HG03196 (cell line): ENCODE results near the gene SLFN14.
"Not testable (repeated sequence)": the region's sequence is repeated elsewhere in the genome, so short reads cannot be mapped to it uniquely, and the experiment has no call there.

ENCODE experiments used
- ATAC-seq: cut with Tn5 transposase; IDR thresholded peaks from one replicate; pipeline ENCODE4 v1.9.1; 2021; ENCODE audit not compliant: unreplicated experiment

Gene SLFN14

GRCh38 chr17:35523296-35523695 is 37.3 kb downstream of the SLFN14 start:
- ATAC-seq = no peak

GRCh38 chr17:35521654-35522256 is 38.9 kb downstream of the SLFN14 start:
- not testable (repeated sequence) for ATAC-seq

DNA sequence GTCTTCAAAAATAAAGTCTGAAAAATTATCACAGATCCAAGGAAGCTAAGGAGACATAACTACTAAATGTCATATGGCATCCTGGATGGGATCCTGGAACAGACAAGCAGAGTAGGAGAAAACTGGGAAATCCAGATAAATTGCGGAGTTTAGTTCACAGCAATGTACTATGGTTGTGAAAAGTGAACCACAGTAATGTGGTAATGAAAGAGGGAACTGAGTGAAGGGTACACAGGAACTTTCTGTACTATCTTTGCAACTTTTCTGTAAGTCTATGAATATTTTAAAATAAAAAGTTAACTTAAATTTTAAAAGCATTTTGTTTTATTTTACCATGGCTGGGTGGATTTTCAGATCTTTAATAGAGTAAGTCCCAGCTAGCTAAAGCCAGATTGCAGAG is 39.5 kb downstream of the SLFN14 start:
- no peak for ATAC-seq

DNA sequence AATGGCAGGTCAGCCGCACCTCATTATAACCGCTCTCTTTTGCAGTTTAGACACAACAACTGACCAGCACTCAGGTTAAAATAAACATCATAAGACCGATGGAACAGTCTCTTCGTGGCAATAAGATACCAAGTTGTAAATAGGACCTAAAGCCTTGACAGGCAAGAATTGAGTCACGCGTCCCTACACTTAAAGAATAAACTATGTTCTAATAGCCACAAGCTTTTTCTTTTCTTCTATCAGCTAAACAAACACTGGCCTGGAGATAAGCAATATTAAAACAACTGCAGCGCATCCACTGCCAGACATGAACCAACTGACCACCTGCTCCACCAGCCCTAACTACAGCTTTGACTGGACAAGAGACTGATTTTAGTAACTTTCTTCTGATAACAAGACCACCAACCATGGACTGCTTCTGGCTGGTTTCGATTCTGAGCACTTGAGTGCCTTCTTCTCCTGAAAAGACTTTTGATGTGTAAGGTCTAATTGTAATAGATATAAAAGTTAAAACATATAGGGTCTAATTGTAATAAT is 40.6 kb downstream of the SLFN14 start:
- ATAC-seq = no peak

GRCh38 chr17:35519439-35519838 is 41.2 kb downstream of the SLFN14 start:
- ATAC-seq = no peak

- ATAC-seq = not testable (repeated sequence)
Observed at GRCh38 chr17:35518431-35518830, 42.2 kb downstream of the SLFN14 start.

GRCh38 chr17:35515027-35515426 is 45.6 kb downstream of the SLFN14 start:
- no peak for ATAC-seq

DNA sequence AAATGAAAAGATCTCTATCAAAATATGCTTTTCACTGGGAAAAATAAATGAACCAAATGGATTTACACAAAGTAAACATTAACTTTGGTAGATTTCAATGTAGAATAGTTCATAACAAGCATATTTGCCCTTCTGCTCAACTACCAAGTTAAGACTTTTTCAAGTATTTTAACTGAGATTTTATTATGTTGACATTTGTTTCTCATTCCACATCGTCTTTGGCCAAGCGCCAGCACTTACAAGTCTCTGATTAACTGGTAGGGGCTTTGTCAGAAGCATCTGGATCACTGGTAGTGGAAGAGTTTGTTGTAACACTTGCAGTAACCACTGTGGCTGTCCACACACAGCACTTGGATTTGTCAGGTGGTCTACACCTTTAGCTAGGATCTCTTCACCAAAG is 46.1 kb downstream of the SLFN14 start:
- no peak for ATAC-seq
